Measurements from ENCODE around the gene EIF4G3. TPM values are rescaled to one million over a fixed set of nuclear protein-coding genes. Genes with fewer than 3 reads are reported as not detected.

Gene EIF4G3
- total RNA-seq, 2 experiments from 2014 or later: 44.6 to 48.0 TPM

DNA sequence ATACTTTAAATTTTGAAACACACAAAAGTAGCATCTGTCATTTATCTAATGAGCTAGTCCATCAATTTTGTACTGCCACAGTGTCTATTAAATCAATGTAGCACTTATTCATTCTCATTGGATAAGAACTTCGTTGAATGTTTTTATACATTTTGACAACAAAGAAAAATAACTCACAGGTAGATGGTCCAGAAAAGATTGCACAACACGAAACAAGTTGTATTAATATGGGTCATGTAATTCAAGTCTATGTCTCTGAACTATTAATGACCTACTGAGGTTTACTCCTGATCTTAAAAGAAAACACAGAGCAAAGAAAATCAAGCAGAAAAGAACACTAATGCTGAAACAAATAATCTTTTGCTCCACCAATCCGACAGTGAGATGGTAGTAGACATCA lies 404.9 kb downstream of the EIF4G3 start:
- Mint-ChIP-seq H3K27me3 (ENCODE audit: low read depth) (no peaks in the 10 kb centered on the region), H3K4me1 (ENCODE audit: low read depth) (peaks cover 6% of the 10 kb centered on the region), H3K27ac (no peak overlapping the region)

DNA sequence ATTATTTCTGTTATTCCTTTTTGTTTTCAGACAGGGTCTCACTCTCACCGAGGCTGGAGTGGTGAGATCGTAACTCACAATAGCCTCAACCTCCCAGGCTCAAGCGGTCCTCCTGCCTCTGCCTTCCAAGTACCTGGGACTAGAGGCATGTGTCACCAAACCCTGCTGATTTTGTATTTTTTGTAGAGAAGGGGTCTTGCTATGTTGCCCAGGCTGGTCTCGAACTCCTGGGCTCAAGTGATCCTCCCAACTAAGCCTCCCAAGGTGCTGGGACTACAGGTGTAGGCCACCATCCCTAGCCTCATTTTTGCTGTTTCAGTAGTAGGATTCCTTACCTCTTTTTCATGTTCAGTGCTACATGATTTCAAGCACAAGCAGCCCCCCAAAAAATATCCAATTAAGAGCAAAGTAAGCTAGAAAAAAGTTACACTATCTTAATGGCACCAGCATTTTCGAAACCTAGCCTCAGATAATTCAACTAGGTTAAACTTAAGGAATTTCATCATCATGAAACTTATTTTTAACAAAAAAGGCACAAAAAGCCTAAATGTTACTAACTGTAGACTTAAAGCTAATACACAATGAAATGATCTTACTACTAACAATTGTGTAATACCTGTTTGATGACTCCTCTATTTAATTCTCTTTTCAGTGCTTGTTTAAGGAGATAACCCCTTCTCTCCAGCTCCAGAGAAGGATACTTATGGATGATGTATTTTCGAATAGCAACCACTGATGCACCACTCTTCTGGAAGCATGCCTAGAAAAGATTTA lies 406.2 kb downstream of the EIF4G3 start:
- intact Hi-C loops (cut with micrococcal nuclease): no loop called here
- Mint-ChIP-seq H3K9me3 (no peaks in the 10 kb centered on the region), H3K27ac (no peak overlapping the region), H3K4me3 (no peak overlapping the region), H3K36me3 (ENCODE audit: low read depth) (peaks cover 32% of the 10 kb centered on the region), H3K27me3 (ENCODE audit: low read depth) (no peaks in the 10 kb centered on the region), H3K4me1 (ENCODE audit: low read depth) (no peaks in the 10 kb centered on the region)
- CTCF ChIA-PET: interaction anchor here (1.0 to 1.2 kb wide), 2 partner anchors 74 to 463 kb away, joined by 3 read pairs; no protein-coding TSS in a partner anchor
- no peak for DNase-seq

More for the DNA sequence above, 404.9 kb downstream of the EIF4G3 start:
- Mint-ChIP-seq H3K9me3 (no peaks in the 10 kb centered on the region), H3K4me3 (no peak overlapping the region), H3K36me3 (ENCODE audit: low read depth) (peaks cover 27% of the 10 kb centered on the region)
- intact Hi-C loops (cut with micrococcal nuclease): no loop called here
- CTCF ChIA-PET: interaction anchor here (1.2 kb wide), 1 partner anchor 461 kb away, joined by 3 read pairs; no protein-coding TSS in a partner anchor
- DNase-seq: no peak

GRCh38 chr1:20767271-20767670 lies 409.4 kb downstream of the EIF4G3 start:
- Mint-ChIP-seq H3K27ac (no peak overlapping the region), H3K36me3 (ENCODE audit: low read depth) (peaks cover 33% of the 10 kb centered on the region), H3K9me3 (no peaks in the 10 kb centered on the region), H3K4me3 (no peak overlapping the region), H3K27me3 (ENCODE audit: low read depth) (no peaks in the 10 kb centered on the region), H3K4me1 (ENCODE audit: low read depth) (no peaks in the 10 kb centered on the region)
- DNase-seq: no peak
- CTCF ChIA-PET: interaction anchor here (1.3 kb wide), 1 partner anchor 70 kb away, joined by 3 read pairs; no protein-coding TSS in a partner anchor
- intact Hi-C loops (cut with micrococcal nuclease): no loop called here

DNA sequence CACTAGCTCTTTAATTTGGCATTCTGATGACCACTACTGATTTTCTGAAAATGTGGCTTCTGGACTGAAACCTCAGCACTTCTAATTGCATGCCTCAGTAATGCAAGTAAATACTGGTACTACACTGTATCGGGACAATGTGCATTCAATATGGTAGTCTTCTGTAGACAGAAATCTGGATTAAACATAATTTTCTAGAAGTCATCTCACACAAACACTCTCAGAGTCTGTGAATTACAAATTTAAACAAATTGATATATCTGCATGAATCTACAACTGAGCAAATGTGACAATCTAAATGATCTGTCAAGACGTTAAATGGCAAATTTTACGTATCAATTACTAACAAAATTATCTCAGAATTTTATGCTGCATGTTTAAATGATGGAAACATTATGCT lies 413.3 kb downstream of the EIF4G3 start:
- Mint-ChIP-seq H3K36me3 (ENCODE audit: low read depth) (peaks cover 41% of the 10 kb centered on the region), H3K4me3 (no peak overlapping the region), H3K4me1 (ENCODE audit: low read depth) (no peaks in the 10 kb centered on the region), H3K27me3 (ENCODE audit: low read depth) (no peaks in the 10 kb centered on the region), H3K27ac (no peak overlapping the region), H3K9me3 (no peaks in the 10 kb centered on the region)
- DNase-seq: no peak
- intact Hi-C loops (cut with micrococcal nuclease): no loop called here
- CTCF ChIA-PET: no interaction called here

GRCh38 chr1:20760322-20760721 lies 416.4 kb downstream of the EIF4G3 start:
- Mint-ChIP-seq H3K36me3 (ENCODE audit: low read depth) (peaks cover 47% of the 10 kb centered on the region), H3K4me1 (ENCODE audit: low read depth) (no peaks in the 10 kb centered on the region), H3K4me3 (no peak overlapping the region), H3K27ac (no peak overlapping the region), H3K9me3 (no peaks in the 10 kb centered on the region), H3K27me3 (ENCODE audit: low read depth) (no peaks in the 10 kb centered on the region)
- no peak for DNase-seq
- intact Hi-C loops (cut with micrococcal nuclease): no loop called here
- CTCF ChIA-PET: interaction anchor here (0.6 kb wide), 1 partner anchor 1056 kb away, joined by 5 read pairs; no protein-coding TSS in a partner anchor

Small RNA genes lying within 50 kb of the gene (microRNA-seq; reads per million reads assigned to microRNA genes)
- gene MIR1256 (ENCODE audit: borderline microRNAs expressed, borderline replicate concordance): not detected

Other genes with a start within 250 kb of the EIF4G3 start
- gene ECE1, start 113.6 kb upstream of the EIF4G3 start, total RNA-seq: 100 to 1,000 TPM; 160 to 166 TPM

All from activated naive CD4-positive, alpha-beta T cell treated with anti-CD3 and anti-CD28 coated beads for 36 hours (primary cell).